ENCODE data around the gene HTRA3.

HTRA3 gene

DNA sequence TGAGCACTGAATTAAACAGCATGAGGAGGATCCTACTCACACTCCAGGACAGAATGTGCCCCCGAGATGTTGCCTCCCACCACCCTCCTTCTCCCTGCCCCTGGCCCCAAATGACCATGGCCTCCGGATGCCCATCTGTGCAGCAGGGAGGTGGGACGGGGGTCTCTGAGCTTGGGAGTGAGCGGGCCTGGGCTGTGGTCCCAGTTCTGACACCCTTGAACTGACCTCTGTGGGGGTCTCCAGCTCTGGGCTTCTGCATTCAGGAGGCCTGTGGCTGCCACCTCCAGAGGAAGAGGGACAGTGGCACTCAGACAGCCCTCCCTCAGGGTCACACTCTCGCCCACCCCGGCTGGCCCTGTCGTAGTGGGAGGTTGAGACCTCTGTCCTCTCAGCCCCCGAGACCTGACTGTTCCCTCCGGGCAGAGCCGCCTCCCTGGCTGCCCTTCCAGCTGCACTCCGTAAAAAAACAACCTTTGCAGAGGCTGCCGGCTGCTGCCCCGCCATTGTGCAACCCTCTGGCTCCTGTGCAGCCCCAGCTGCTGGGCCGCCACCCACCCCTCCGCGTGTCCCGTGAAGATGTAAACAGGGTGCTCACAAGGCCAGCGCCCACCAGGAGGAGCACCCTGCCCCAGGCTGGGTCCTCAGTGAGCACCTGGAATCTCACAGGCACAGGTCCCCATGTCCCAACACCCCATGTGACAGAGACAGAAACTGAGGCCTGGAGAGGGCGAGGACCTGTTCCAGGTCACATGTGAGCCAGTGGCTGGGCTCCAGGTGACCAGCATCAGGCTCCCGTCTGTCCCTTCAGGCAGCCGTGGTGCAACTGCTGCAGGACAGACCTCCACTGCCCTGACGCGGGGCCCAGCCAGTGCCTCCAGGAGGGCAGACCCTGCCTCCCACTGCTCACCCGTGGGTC lies 39.6 kb downstream of the HTRA3 start:
- TF ChIP-seq REST (IDR thresholded peaks at IDR 0.05; ENCODE audit: insufficient replicate concordance, low read depth), result no peak
- no peak for TF ChIP-seq SPI1 (IDR thresholded peaks at IDR 0.05; ENCODE audit: borderline replicate concordance, low read depth)
- no peak for TF ChIP-seq GABPA (IDR thresholded peaks at IDR 0.05; ENCODE audit: low read depth)
- TF ChIP-seq, protein P1, sequence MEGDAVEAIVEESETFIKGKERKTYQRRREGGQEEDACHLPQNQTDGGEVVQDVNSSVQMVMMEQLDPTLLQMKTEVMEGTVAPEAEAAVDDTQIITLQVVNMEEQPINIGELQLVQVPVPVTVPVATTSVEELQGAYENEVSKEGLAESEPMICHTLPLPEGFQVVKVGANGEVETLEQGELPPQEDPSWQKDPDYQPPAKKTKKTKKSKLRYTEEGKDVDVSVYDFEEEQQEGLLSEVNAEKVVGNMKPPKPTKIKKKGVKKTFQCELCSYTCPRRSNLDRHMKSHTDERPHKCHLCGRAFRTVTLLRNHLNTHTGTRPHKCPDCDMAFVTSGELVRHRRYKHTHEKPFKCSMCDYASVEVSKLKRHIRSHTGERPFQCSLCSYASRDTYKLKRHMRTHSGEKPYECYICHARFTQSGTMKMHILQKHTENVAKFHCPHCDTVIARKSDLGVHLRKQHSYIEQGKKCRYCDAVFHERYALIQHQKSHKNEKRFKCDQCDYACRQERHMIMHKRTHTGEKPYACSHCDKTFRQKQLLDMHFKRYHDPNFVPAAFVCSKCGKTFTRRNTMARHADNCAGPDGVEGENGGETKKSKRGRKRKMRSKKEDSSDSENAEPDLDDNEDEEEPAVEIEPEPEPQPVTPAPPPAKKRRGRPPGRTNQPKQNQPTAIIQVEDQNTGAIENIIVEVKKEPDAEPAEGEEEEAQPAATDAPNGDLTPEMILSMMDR (IDR thresholded peaks at IDR 0.05; ENCODE audit: insufficient read depth, low read length), result no peak
- TF ChIP-seq POLR2AphosphoS5 (IDR thresholded peaks at IDR 0.05; ENCODE audit: low read depth), result no peak
- Histone ChIP-seq H3K4me3 (replicated peaks; ENCODE audit: insufficient read depth, low read length) (no peak overlapping the region), H3K27me3 (ENCODE audit: insufficient read depth, poor library complexity, severe bottlenecking) (no peaks in the 10 kb centered on the region), H3K27ac (replicated peaks) (no peak overlapping the region)
- DNase-seq (ENCODE audit: low read depth in 1 of 2, low spot score in 1 of 2), result no peak

- no peak overlapping the region for H3K4me3 ChIP-seq (replicated peaks; ENCODE audit: insufficient read depth, low read length)
- no peak for DNase-seq (ENCODE audit: low read depth in 1 of 2, low spot score in 1 of 2)
- TF ChIP-seq, protein P1 (IDR thresholded peaks at IDR 0.05; ENCODE audit: insufficient read depth, low read length), result no peak
- no peak for TF ChIP-seq SPI1 (IDR thresholded peaks at IDR 0.05; ENCODE audit: borderline replicate concordance, low read depth)
- TF ChIP-seq REST (IDR thresholded peaks at IDR 0.05; ENCODE audit: insufficient replicate concordance, low read depth), result no peak
- H3K27me3 ChIP-seq (ENCODE audit: insufficient read depth, poor library complexity, severe bottlenecking), result no peaks in the 10 kb centered on the region
- no peak overlapping the region for H3K27ac ChIP-seq (replicated peaks)
Observed at GRCh38 chr4:8310306-8310705, 40.8 kb downstream of the HTRA3 start.

DNA sequence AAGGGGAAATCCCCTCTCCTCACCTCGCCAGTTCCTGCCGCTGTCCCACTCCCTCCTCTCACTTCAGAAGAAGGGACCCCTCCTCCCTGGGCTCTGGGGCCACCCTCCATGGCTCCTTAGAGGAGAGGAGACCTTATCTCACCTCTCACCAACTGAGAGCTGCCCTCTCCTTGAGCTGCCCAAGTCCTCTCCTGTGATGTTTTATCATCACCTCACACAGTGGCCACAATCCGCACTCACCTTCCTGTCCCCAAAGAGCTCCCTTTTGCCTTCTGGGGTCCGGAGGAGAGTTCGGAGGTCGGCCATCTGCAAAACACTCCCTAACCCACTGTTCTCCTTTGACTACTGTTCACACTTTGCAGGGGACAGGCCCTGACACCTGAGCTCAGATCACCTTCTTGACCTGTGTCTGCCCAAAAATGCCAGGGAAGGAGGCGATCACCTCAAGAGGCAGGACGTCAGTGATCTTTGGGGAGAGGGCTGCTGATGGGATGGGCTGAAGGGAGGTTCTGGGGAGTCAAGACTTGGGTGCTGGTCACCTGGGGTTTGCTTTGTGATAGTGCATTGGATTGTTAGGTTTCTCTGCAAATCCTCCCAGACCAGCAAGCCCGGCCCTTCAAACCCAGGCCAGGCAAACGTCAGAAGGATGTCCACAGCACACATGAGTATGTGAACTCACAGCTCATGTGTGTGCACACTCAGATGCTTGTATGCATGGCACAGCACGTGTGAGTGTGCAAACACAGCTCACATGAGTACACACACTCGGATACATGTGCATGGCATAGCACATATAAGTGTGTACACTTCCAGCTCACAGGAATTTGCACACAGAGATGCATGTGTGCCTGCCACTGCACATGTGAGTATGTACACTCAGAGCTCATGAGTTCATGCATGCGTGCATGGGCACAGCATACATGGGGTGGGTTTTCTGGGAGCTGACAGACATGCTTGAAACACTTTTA lies 41.8 kb downstream of the HTRA3 start:
- H3K27me3 ChIP-seq (ENCODE audit: insufficient read depth, poor library complexity, severe bottlenecking), result no peaks in the 10 kb centered on the region
- H3K4me3 ChIP-seq (replicated peaks; ENCODE audit: insufficient read depth, low read length), result no peak overlapping the region
- DNase-seq (ENCODE audit: low read depth in 1 of 2, low spot score in 1 of 2), result no peak
- TF ChIP-seq GABPA (IDR thresholded peaks at IDR 0.05; ENCODE audit: low read depth), result no peak
- no peak for TF ChIP-seq POLR2AphosphoS5 (IDR thresholded peaks at IDR 0.05; ENCODE audit: low read depth)
- TF ChIP-seq SPI1 (IDR thresholded peaks at IDR 0.05; ENCODE audit: borderline replicate concordance, low read depth), result no peak
- TF ChIP-seq REST (IDR thresholded peaks at IDR 0.05; ENCODE audit: insufficient replicate concordance, low read depth), result no peak
- TF ChIP-seq, protein P1 (IDR thresholded peaks at IDR 0.05; ENCODE audit: insufficient read depth, low read length), result no peak
- H3K27ac ChIP-seq (replicated peaks), result no peak overlapping the region
